NB4 (cell line): ENCODE data around the gene AZIN2.

Source experiments
- CTCF ChIP-seq: IDR thresholded peaks from one replicate; pipeline ENCODE4 v1.5.1; 2012; ENCODE audit warnings: low read depth, low read length
- MYC ChIP-seq: IDR thresholded peaks from 2 replicates; pipeline ENCODE4 v1.6.1; 2011; ENCODE audit warnings: low read depth, low read length
- POLR2A ChIP-seq: IDR thresholded peaks from 2 replicates; pipeline ENCODE4 v1.6.1; 2011; ENCODE audit warnings: mild to moderate bottlenecking; ENCODE audit not compliant: insufficient read length; ENCODE audit errors: extremely low read depth
- TF ChIP-seq, protein P1 (sequence below): IDR thresholded peaks from 2 replicates; pipeline ENCODE4 v1.6.1; 2011; ENCODE audit warnings: low read depth, low read length

GRCh38 chr1:33110477-33110876 lies 29.5 kb downstream of the AZIN2 start:
- TF ChIP-seq CTCF = no peak
- TF ChIP-seq POLR2A = no peak
- TF ChIP-seq, protein P1, sequence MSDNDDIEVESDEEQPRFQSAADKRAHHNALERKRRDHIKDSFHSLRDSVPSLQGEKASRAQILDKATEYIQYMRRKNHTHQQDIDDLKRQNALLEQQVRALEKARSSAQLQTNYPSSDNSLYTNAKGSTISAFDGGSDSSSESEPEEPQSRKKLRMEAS = no peak
- no peak for TF ChIP-seq MYC
